Measurements from ENCODE around the gene TIMM23B.
"Not testable (repeated sequence)": the region's sequence is repeated elsewhere in the genome, so short reads cannot be mapped to it uniquely, and the experiment has no call there.

GRCh38 chr10:49931276-49931675, 10.6 kb upstream of the TIMM23B start:
- not testable (repeated sequence) for TF ChIP-seq CTCF (IDR thresholded peaks at IDR 0.05; ENCODE audit: borderline replicate concordance, extremely low read depth, low read length, poor library complexity, severe bottlenecking); EZH2 (IDR thresholded peaks at IDR 0.05; ENCODE audit: borderline replicate concordance, low read depth, low read length, severe bottlenecking)

Measured in DND-41 (cell line).